ENCODE results near the gene DCAF11. TPM values are rescaled to one million over a fixed set of nuclear protein-coding genes. Genes with fewer than 3 reads are reported as not detected.

The DCAF11 gene
- 58.0 and 74.9 TPM in 2 replicates for total RNA-seq

GRCh38 chr14:24114532-24115421 is at the start of gene DCAF11, which contains the start of gene NRL:
Gene DCAF11 (plus strand): TSS chr14:24114777. CDS start chr14:24115595, 818 bp downstream.
Gene NRL (minus strand): TSS chr14:24114949. CDS start chr14:24082848, 32,101 bp downstream.

GRCh38 chr14:24071144-24071697 is 43.4 kb upstream of the DCAF11 start, which contains the start of gene CPNE6:
Gene CPNE6 (plus strand): TSS chr14:24071562. CDS start chr14:24072937, 1,375 bp downstream.

GRCh38 chr14:24093901-24094840 is 20.4 kb upstream of the DCAF11 start, which contains the start of gene PCK2:
Gene PCK2 (plus strand): TSS chr14:24094311. CDS start chr14:24094406, 95 bp downstream.

GRCh38 chr14:24130380-24130716 is 15.8 kb downstream of the DCAF11 start, which contains the start of gene FITM1:
Gene FITM1 (plus strand): TSS chr14:24130659. CDS start chr14:24131564, 905 bp downstream.

GRCh38 chr14:24135834-24136683 is 21.5 kb downstream of the DCAF11 start, which contains the start of gene PSME1:
Gene PSME1 (plus strand): TSS chr14:24136194. CDS start chr14:24136263, 69 bp downstream.

GRCh38 chr14:24141097-24141880 is 26.7 kb downstream of the DCAF11 start, which contains the start of gene EMC9:
Gene EMC9 (minus strand): TSS chr14:24141591. CDS start chr14:24141304, 287 bp downstream.

GRCh38 chr14:24146453-24146977 is 31.9 kb downstream of the DCAF11 start, which contains the start of gene PSME2:
Gene PSME2 (minus strand): TSS chr14:24146610. CDS start chr14:24146581, 29 bp downstream.

GRCh38 chr14:24146978-24147760 is 32.6 kb downstream of the DCAF11 start, which contains the start of gene RNF31:
Gene RNF31 (plus strand): TSS chr14:24147498. CDS start chr14:24147699, 201 bp downstream.

GRCh38 chr14:24160850-24161804 is 46.5 kb downstream of the DCAF11 start, which contains the start of gene IRF9:
Gene IRF9 (plus strand): TSS chr14:24161265. CDS start chr14:24162145, 880 bp downstream.

GRCh38 chr14:24171422-24172260 is 57.1 kb downstream of the DCAF11 start, which contains the start of gene REC8:
Gene REC8 (plus strand): TSS chr14:24172080. CDS start chr14:24172553, 473 bp downstream.

Other genes with a start within 250 kb of the DCAF11 start
- gene DHRS4, start 161.0 kb upstream of the DCAF11 start, total RNA-seq = 61.6 and 72.0 TPM in 2 replicates
- 21.6 and 26.6 TPM in 2 replicates for gene DHRS4L2, start 125.8 kb upstream of the DCAF11 start, total RNA-seq
- under 0.01 and 0.17 TPM in 2 replicates for gene CARMIL3, start 62.8 kb upstream of the DCAF11 start, total RNA-seq
- gene CPNE6, start 43.2 kb upstream of the DCAF11 start, total RNA-seq = not detected in 2 replicates
- 14.5 and 17.0 TPM in 2 replicates for gene PCK2, start 20.5 kb upstream of the DCAF11 start, total RNA-seq
- gene NRL, start 172 bp downstream of the DCAF11 start, total RNA-seq = 0.95 and 1.0 TPM in 2 replicates
- gene FITM1, start 15.9 kb downstream of the DCAF11 start, total RNA-seq = 0.16 TPM in 1 of 2 replicates, not detected in the other
- gene PSME1, start 21.4 kb downstream of the DCAF11 start, total RNA-seq = 93.1 and 102 TPM in 2 replicates
- gene EMC9, start 26.8 kb downstream of the DCAF11 start, total RNA-seq = 11.9 and 13.9 TPM in 2 replicates
- gene PSME2, start 31.8 kb downstream of the DCAF11 start, total RNA-seq = 60.0 and 106 TPM in 2 replicates
- 22.2 and 25.8 TPM in 2 replicates for gene RNF31, start 32.7 kb downstream of the DCAF11 start, total RNA-seq
- gene IRF9, start 46.5 kb downstream of the DCAF11 start, total RNA-seq = 101 and 116 TPM in 2 replicates
- 0.77 and 1.4 TPM in 2 replicates for gene REC8, start 57.3 kb downstream of the DCAF11 start, total RNA-seq
- 24.0 and 24.3 TPM in 2 replicates for gene IPO4, start 74.0 kb downstream of the DCAF11 start, total RNA-seq
- 50.9 and 54.5 TPM in 2 replicates for gene TM9SF1, start 80.7 kb downstream of the DCAF11 start, total RNA-seq
- gene TSSK4, start 90.9 kb downstream of the DCAF11 start, total RNA-seq = 0.16 TPM in 1 of 2 replicates, not detected in the other
- 18.6 and 23.8 TPM in 2 replicates for gene CHMP4A, start 98.7 kb downstream of the DCAF11 start, total RNA-seq
- 15.3 and 17.8 TPM in 2 replicates for gene MDP1, start 101.3 kb downstream of the DCAF11 start, total RNA-seq
- gene NEDD8, start 117.6 kb downstream of the DCAF11 start, total RNA-seq = 277 and 335 TPM in 2 replicates
- 118 and 120 TPM in 2 replicates for gene GMPR2, start 118.2 kb downstream of the DCAF11 start, total RNA-seq
- 36.6 and 48.1 TPM in 2 replicates for gene TINF2, start 127.8 kb downstream of the DCAF11 start, total RNA-seq
- 0.16 and 0.86 TPM in 2 replicates for gene TGM1, start 148.4 kb downstream of the DCAF11 start, total RNA-seq
- 16.9 and 18.7 TPM in 2 replicates for gene RABGGTA, start 156.8 kb downstream of the DCAF11 start, total RNA-seq
- 11.2 and 14.7 TPM in 2 replicates for gene DHRS1, start 185.0 kb downstream of the DCAF11 start, total RNA-seq
- 13.4 and 13.9 TPM in 2 replicates for gene NOP9, start 185.1 kb downstream of the DCAF11 start, total RNA-seq
- gene CIDEB, start 193.2 kb downstream of the DCAF11 start, total RNA-seq = 1.3 and 1.4 TPM in 2 replicates
- 1.9 and 2.7 TPM in 2 replicates for gene LTB4R2, start 195.4 kb downstream of the DCAF11 start, total RNA-seq
- gene LTB4R, start 196.7 kb downstream of the DCAF11 start, total RNA-seq = 0.94 and 1.1 TPM in 2 replicates
- gene ADCY4, start 220.3 kb downstream of the DCAF11 start, total RNA-seq = 1.4 and 9.3 TPM in 2 replicates
- gene RIPK3, start 225.2 kb downstream of the DCAF11 start, total RNA-seq = 2.5 and 6.2 TPM in 2 replicates

All from bronchial smooth muscle cell (primary cell).